Ovary (tissue), 9 donors: ENCODE data around the gene FAM187B. TPM values are rescaled to one million over a fixed set of nuclear protein-coding genes. Genes with fewer than 3 reads are reported as not detected.

Experiments
- DNase-seq, 5 donors: peaks; one replicate each; pipeline ENCODE4 v3.0.0-alpha.2; 2019 to 2020
- H3K27ac ChIP-seq, 2 donors: fragments of 200-600 bp; one replicate each; pipeline versions ENCODE4 v1.5.1 to v1.8.0; 2019 to 2022
- H3K27me3 ChIP-seq: fragments of 200-600 bp; one replicate; pipeline ENCODE4 v1.8.0; 2022
- H3K36me3 ChIP-seq: fragments of 200-600 bp; sonication (generic); one replicate; pipeline ENCODE4 v1.5.1; 2019
- H3K4me1 ChIP-seq: one replicate; pipeline ENCODE4 v1.8.1; 2013; ENCODE audit warnings: mild to moderate bottlenecking, moderate library complexity; ENCODE audit not compliant: insufficient read depth
- H3K4me3 ChIP-seq: fragments of 200-600 bp; sonication (generic); one replicate; pipeline ENCODE4 v1.5.1; 2017
- H3K9me3 ChIP-seq, 2 donors: fragments of 200-600 bp in 1 of 2; sonication (generic) in 1 of 2; one replicate each; pipeline versions ENCODE4 v1.5.1 to v1.8.1; 2013 to 2019; ENCODE audit warnings: mild to moderate bottlenecking in 1 of 2, moderate library complexity in 1 of 2
- CTCF ChIP-seq, 3 donors: fragments of 450-650 bp in 2 of 3; fragments of 200-600 bp in 1 of 3; IDR thresholded peaks; one replicate each; pipeline versions ENCODE4 v1.5.1 to v1.8.0; 2016 to 2022; ENCODE audit warnings: antibody characterized with exemption in 3 of 3, mild to moderate bottlenecking in 1 of 3
- EP300 ChIP-seq: sonication (generic); formaldehyde crosslinking; IDR thresholded peaks from one replicate; pipeline ENCODE4 v1.6.1; 2017; ENCODE audit warnings: antibody characterized with exemption
- POLR2A ChIP-seq: fragments of 450-650 bp; IDR thresholded peaks from one replicate; pipeline ENCODE4 v1.6.1; 2017; ENCODE audit warnings: antibody characterized with exemption, mild to moderate bottlenecking, moderate library complexity
- WGBS, 3 donors: extraction: QIAGEN DNeasy Blood & Tissue Kit in 1 of 3; methylation state at CpG; one replicate each; pipeline versions ENCODE4 v1.1.5 to v1.1.7; 2013 to 2017; 5-methylcytosine and 5-hydroxymethylcytosine counted together
- intact Hi-C, 4 donors: fragments of 100-400 bp; cut with DNase I; formaldehyde crosslinking; loops; one replicate each; pipeline versions ENCODE4 v1.11.0 to v1.15.1; 2022 to 2023
- polyA plus RNA-seq, 2 donors: library from polyadenylated mRNA; stranded (reverse); fragments of 200-250 nt in 1 of 2; fragments of 350-450 nt in 1 of 2; fragmentation: Illumina TruSeq in 1 of 2; extraction: RNeasy Lipid Tissue Mini Kit (QIAGEN cat#74804) in 1 of 2; gene quantifications; one replicate each; pipeline ENCODE4 v1.2.3, GENCODE V29; 2013 to 2014
- total RNA-seq, 7 donors: library from RNA; depleted of rRNA in 2 of 7; stranded (reverse); fragments of >200 nt in 2 of 7; fragmentation: NEBNext Ultra II Directional in 3 of 7; extraction: Animal tissue kit (Norgen Biotek cat#: 25700) in 3 of 7; gene quantifications; one replicate each; pipeline versions ENCODE4 v1.1.0 to v1.2.4, GENCODE V29; 2016 to 2023
- donor health status: DM: no; HTN: no; CAD: no; lungs with moderate emphysema.
- donor health status: DM: no; HTN: no; CAD: no.
- donor health status: Bipolar disorder and iron deficiency.
- donor health status: DM: yes; HTN: yes; CAD: no.
- donor health status: DM: no; HTN: no; CAD: no.
- donor health status: DM: yes; HTN: yes; CAD: no.

FAM187B gene
- total and polyA plus RNA-seq, 9 donors, result 0.06 TPM; not detected in 8

GRCh38 chr19:35220315-35220921 lies 8.1 kb downstream of the FAM187B start:
- intact Hi-C loops, result no loop called here
- H3K27ac ChIP-seq, result no peak overlapping the region
- H3K9me3 ChIP-seq, result peaks cover 0 to 3% of the 10 kb centered on the region in 2 donors
- no peaks in the 10 kb centered on the region for H3K4me1 ChIP-seq
- DNase-seq, result no peak
- H3K4me3 ChIP-seq, result no peak overlapping the region
- WGBS, 3 donors, result 40 to 45% (median 43%) methylated on average over 3 of the region's 3 CpGs
- no peaks in the 10 kb centered on the region for H3K27me3 ChIP-seq
- no peak for TF ChIP-seq POLR2A
- TF ChIP-seq CTCF (IDR thresholded peaks at IDR 0.05), result no peak
- no peak for TF ChIP-seq EP300
- no peaks in the 10 kb centered on the region for H3K36me3 ChIP-seq

- H3K27me3 ChIP-seq, result no peaks in the 10 kb centered on the region
- no peaks in the 10 kb centered on the region for H3K36me3 ChIP-seq
- intact Hi-C loops, result no loop called here
- WGBS, 3 donors, result 79 to 96% (median 91%) methylated on average over 1 of the region's 1 CpG
- peaks cover 0 to 3% of the 10 kb centered on the region in 2 donors for H3K9me3 ChIP-seq
- no peak for TF ChIP-seq POLR2A
- no peak for TF ChIP-seq CTCF (IDR thresholded peaks at IDR 0.05)
- no peak for TF ChIP-seq EP300
- H3K4me3 ChIP-seq, result no peak overlapping the region
- H3K27ac ChIP-seq, result no peak overlapping the region
- H3K4me1 ChIP-seq, result peaks cover 5% of the 10 kb centered on the region
- DNase-seq, result no peak
These were observed 9.5 kb downstream of the FAM187B start for GRCh38 chr19:35219008-35219407.

GRCh38 chr19:35217649-35217990 lies 10.9 kb downstream of the FAM187B start:
- no peak overlapping the region for H3K4me3 ChIP-seq
- TF ChIP-seq POLR2A (no peak), EP300 (no peak), CTCF (IDR thresholded peaks at IDR 0.05) (no peak)
- intact Hi-C loops, result no loop called here
- H3K27ac ChIP-seq, result no peak overlapping the region
- H3K27me3 ChIP-seq, result no peaks in the 10 kb centered on the region
- H3K4me1 ChIP-seq, result peaks cover 8% of the 10 kb centered on the region
- H3K9me3 ChIP-seq, result no peaks in the 10 kb centered on the region
- no peak for DNase-seq
- H3K36me3 ChIP-seq, result no peaks in the 10 kb centered on the region

GRCh38 chr19:35216833-35217648 lies 11.5 kb downstream of the FAM187B start:
- Histone ChIP-seq H3K27me3 (no peaks in the 10 kb centered on the region), H3K9me3 (no peaks in the 10 kb centered on the region), H3K4me1 (peaks cover 8% of the 10 kb centered on the region), H3K4me3 (no peak overlapping the region), H3K27ac (no peak overlapping the region), H3K36me3 (no peaks in the 10 kb centered on the region)
- no peak for DNase-seq
- intact Hi-C loops, result no loop called here
- 63 to 80% (median 72%) methylated on average over 3 of the region's 3 CpGs for WGBS, 3 donors
- no peak for TF ChIP-seq POLR2A
- no peak for TF ChIP-seq EP300
- no peak for TF ChIP-seq CTCF (IDR thresholded peaks at IDR 0.05)
